ENCODE data around the gene ABI3. TPM values are rescaled to one million over a fixed set of nuclear protein-coding genes. Genes with fewer than 3 reads are reported as not detected.
A peak's percentile ranks its signal among the peaks of the same experiment; 100 is the strongest.

Gene ABI3
- total RNA-seq, 4 donors from 2014 or later = 3.6 to 7.4 (median 5.4) TPM

GRCh38 chr17:49226771-49227435, 16.4 kb downstream of the ABI3 start:
- TF ChIP-seq, protein P1, sequence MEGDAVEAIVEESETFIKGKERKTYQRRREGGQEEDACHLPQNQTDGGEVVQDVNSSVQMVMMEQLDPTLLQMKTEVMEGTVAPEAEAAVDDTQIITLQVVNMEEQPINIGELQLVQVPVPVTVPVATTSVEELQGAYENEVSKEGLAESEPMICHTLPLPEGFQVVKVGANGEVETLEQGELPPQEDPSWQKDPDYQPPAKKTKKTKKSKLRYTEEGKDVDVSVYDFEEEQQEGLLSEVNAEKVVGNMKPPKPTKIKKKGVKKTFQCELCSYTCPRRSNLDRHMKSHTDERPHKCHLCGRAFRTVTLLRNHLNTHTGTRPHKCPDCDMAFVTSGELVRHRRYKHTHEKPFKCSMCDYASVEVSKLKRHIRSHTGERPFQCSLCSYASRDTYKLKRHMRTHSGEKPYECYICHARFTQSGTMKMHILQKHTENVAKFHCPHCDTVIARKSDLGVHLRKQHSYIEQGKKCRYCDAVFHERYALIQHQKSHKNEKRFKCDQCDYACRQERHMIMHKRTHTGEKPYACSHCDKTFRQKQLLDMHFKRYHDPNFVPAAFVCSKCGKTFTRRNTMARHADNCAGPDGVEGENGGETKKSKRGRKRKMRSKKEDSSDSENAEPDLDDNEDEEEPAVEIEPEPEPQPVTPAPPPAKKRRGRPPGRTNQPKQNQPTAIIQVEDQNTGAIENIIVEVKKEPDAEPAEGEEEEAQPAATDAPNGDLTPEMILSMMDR (IDR thresholded peaks at IDR 0.05) = no peak
- DNase-seq (ENCODE audit: low spot score) (no peak), ATAC-seq (ENCODE audit: low FRiP score) (no peak)

GRCh38 chr17:49227436-49228261, 17.1 kb downstream of the ABI3 start:
- DNase-seq (ENCODE audit: low spot score) (peak; percentile 66), ATAC-seq (ENCODE audit: low FRiP score) (no peak)
- TF ChIP-seq, protein P1 (IDR thresholded peaks at IDR 0.05) = no peak

DNA sequence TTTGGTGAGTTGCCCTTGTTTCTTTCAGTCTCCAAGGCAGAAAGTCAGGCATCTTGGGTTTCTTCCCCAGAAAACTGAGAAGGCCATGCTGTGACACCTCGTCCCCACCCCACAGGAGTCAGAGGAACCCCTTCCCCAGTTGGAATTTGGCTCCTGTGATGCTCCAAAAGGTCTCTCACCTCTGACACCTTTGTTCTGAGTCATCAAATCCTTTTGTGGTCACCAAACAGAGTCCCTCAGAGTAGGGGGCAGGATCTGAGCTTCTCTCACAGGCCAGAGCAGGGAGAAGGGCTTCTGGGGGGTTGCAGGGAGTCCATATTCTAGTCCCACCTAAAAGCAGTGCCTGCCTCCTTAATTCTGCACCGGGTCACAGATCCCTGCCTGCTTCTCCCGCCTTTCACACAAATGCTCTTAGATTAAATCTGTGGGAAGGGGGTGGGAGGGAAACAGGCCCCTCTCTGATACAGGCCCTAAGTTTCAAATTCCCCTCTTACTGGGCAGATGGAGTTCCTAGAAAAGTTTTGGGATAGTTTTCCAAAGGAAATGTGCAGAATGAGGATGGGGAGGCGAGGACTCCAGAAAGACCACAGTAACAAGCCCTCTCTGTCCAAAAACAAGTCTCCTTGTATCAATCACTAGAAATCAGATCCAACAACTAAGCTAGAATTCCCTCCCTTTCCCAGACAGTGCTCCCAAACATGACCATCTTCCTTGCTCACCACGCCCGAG, 18.7 kb downstream of the ABI3 start:
- TF ChIP-seq, protein P1 (IDR thresholded peaks at IDR 0.05) = no peak
- ATAC-seq (ENCODE audit: low FRiP score) (no peak), DNase-seq (ENCODE audit: low spot score) (no peak)

DNA sequence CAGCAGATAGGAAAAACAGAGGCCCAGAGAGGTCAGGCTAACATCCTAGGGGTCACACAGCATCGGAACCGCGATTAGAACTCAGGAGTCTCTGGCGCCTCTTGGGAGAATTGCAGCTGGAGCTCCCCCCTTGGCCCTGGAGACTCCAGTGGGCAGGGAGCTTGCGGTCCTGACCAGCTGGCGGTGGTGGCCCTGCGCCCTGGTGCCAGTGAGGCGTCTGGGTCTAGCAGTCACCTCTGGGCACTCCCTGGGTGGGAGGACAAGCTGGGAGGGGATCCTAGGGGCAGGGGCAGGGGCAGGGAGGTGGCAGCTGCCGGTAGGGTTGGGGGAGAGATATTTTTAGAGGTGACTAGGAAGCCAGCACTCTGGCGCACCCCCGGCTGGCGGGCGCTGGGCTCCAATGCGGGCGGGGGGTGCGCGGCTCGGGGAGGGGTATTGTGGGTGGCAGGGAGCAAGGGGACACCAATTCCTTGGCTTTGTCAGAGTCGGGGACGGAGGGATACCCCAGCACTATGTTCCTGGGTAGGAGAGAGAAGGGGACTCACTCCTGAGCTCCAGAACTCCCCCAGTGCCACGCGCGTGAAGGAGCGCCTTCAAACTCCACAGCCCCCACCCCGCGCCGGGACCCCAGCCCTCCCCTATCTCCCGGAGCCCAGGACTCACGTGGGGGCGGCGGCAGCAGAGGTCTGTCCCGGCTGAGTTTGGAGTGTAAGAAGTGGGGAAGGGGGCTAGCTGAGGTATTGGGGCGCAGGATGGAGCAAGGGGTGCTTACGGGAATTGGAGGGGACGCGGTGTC, 19.5 kb downstream of the ABI3 start:
- DNase-seq (ENCODE audit: low spot score) = no peak
- peak; percentile 24 for ATAC-seq (ENCODE audit: low FRiP score)
- TF ChIP-seq, protein P1 (IDR thresholded peaks at IDR 0.05) = no peak

- DNase-seq (ENCODE audit: low spot score) = peak; percentile 82
- TF ChIP-seq, protein P1 (IDR thresholded peaks at IDR 0.05) = no peak
- ATAC-seq (ENCODE audit: low FRiP score) = peak; percentile 88
These were observed 20.4 kb downstream of the ABI3 start, which contains the start of gene PHOSPHO1 for GRCh38 chr17:49230636-49231562. TSS of gene PHOSPHO1 (minus strand) at chr17:49230787. CDS start at chr17:49226691, 4,096 bp downstream.
